ENCODE data around the gene ITIH3. TPM values are rescaled to one million over a fixed set of nuclear protein-coding genes. Genes with fewer than 3 reads are reported as not detected.

ITIH3 gene
- total RNA-seq (2022) (not detected in 2 replicates), Bru-seq, nascent RNA (not detected), BruChase-seq, experiment 1, labeled RNA remaining after a 6-hour chase (not detected), BruChase-seq, experiment 2, labeled RNA remaining after a 2-hour chase (not detected)
- long read RNA-seq: 0 reads

GRCh38 chr3:52794612-52795099 lies at the start of gene ITIH3:
TSS of gene ITIH3 (plus strand) at chr3:52794796. CDS start at chr3:52794804, 8 bp downstream.
- intact Hi-C loops (cut with micrococcal nuclease): no loop called here
- Mint-ChIP-seq H3K27me3 (ENCODE audit: insufficient read depth, unreplicated experiment) (no peaks in the 10 kb centered on the region), H3K27ac (ENCODE audit: low read depth, unreplicated experiment) (no peak within 1 kb of the TSS), H3K36me3 (ENCODE audit: insufficient read depth, unreplicated experiment) (no peaks in the 10 kb centered on the region), H3K4me1 (ENCODE audit: insufficient read depth, unreplicated experiment) (peaks cover 18% of the 10 kb centered on the region), H3K9me3 (ENCODE audit: unreplicated experiment) (no peaks in the 10 kb centered on the region), H3K4me3 (ENCODE audit: unreplicated experiment) (no peak within 1 kb of the TSS)
- BruUV-seq (replicated peaks): no TSS peak
- no peak for DNase-seq (ENCODE audit: unreplicated experiment)
- ChIA-PET POLR2A (interaction anchor here (0.6 kb wide), 2 partner anchors 18 to 158 kb away, joined by 3 to 7 read pairs; no protein-coding TSS in a partner anchor), CTCF (interaction anchor here (0.7 to 1.0 kb wide), 2 partner anchors 22 kb away, joined by 4 to 5 read pairs; no protein-coding TSS in a partner anchor)
- no peak for TF ChIP-seq CTCF (IDR thresholded peaks at IDR 0.05; ENCODE audit: unreplicated experiment)

- no peak for DNase-seq (ENCODE audit: unreplicated experiment)
- Mint-ChIP-seq H3K4me3 (ENCODE audit: unreplicated experiment) (no peak overlapping the region), H3K9me3 (ENCODE audit: unreplicated experiment) (no peaks in the 10 kb centered on the region), H3K36me3 (ENCODE audit: insufficient read depth, unreplicated experiment) (peaks cover 78% of the 10 kb centered on the region), H3K27me3 (ENCODE audit: insufficient read depth, unreplicated experiment) (no peaks in the 10 kb centered on the region), H3K27ac (ENCODE audit: low read depth, unreplicated experiment) (no peak overlapping the region), H3K4me1 (ENCODE audit: insufficient read depth, unreplicated experiment) (no peaks in the 10 kb centered on the region)
- TF ChIP-seq CTCF (IDR thresholded peaks at IDR 0.05; ENCODE audit: unreplicated experiment): no peak
- BruUV-seq (replicated peaks): no TSS peak
- POLR2A ChIA-PET: no interaction called here
- intact Hi-C loops (cut with micrococcal nuclease): no loop called here
- CTCF ChIA-PET: interaction anchor here (0.6 to 2.0 kb wide), 4 partner anchors 10 to 297 kb away, joined by 3 to 9 read pairs (median 4); no protein-coding TSS in a partner anchor
Measured at GRCh38 chr3:52752045-52752660, 42.4 kb upstream of the ITIH3 start.

- Mint-ChIP-seq H3K36me3 (ENCODE audit: insufficient read depth, unreplicated experiment) (peaks cover 78% of the 10 kb centered on the region), H3K4me3 (ENCODE audit: unreplicated experiment) (no peak overlapping the region), H3K27ac (ENCODE audit: low read depth, unreplicated experiment) (no peak overlapping the region), H3K4me1 (ENCODE audit: insufficient read depth, unreplicated experiment) (no peaks in the 10 kb centered on the region), H3K9me3 (ENCODE audit: unreplicated experiment) (no peaks in the 10 kb centered on the region), H3K27me3 (ENCODE audit: insufficient read depth, unreplicated experiment) (no peaks in the 10 kb centered on the region)
- no TSS peak for BruUV-seq (replicated peaks)
- intact Hi-C loops (cut with micrococcal nuclease): no loop called here
- ChIA-PET CTCF (no interaction called here), POLR2A (no interaction called here)
- no peak for DNase-seq (ENCODE audit: unreplicated experiment)
- TF ChIP-seq CTCF (IDR thresholded peaks at IDR 0.05; ENCODE audit: unreplicated experiment): no peak
Measured at GRCh38 chr3:52754373-52754772, 40.2 kb upstream of the ITIH3 start.

GRCh38 chr3:52756141-52756540 lies 38.5 kb upstream of the ITIH3 start:
- no peak for DNase-seq (ENCODE audit: unreplicated experiment)
- Mint-ChIP-seq H3K27me3 (ENCODE audit: insufficient read depth, unreplicated experiment) (no peaks in the 10 kb centered on the region), H3K4me3 (ENCODE audit: unreplicated experiment) (no peak overlapping the region), H3K36me3 (ENCODE audit: insufficient read depth, unreplicated experiment) (peaks cover 70% of the 10 kb centered on the region), H3K4me1 (ENCODE audit: insufficient read depth, unreplicated experiment) (no peaks in the 10 kb centered on the region), H3K27ac (ENCODE audit: low read depth, unreplicated experiment) (no peak overlapping the region), H3K9me3 (ENCODE audit: unreplicated experiment) (no peaks in the 10 kb centered on the region)
- intact Hi-C loops (cut with micrococcal nuclease): no loop called here
- ChIA-PET POLR2A (no interaction called here), CTCF (no interaction called here)
- no TSS peak for BruUV-seq (replicated peaks)
- TF ChIP-seq CTCF (IDR thresholded peaks at IDR 0.05; ENCODE audit: unreplicated experiment): no peak

Data from MCF 10A (cell line).